ENCODE results near the gene IMPA2.

IMPA2 gene

DNA sequence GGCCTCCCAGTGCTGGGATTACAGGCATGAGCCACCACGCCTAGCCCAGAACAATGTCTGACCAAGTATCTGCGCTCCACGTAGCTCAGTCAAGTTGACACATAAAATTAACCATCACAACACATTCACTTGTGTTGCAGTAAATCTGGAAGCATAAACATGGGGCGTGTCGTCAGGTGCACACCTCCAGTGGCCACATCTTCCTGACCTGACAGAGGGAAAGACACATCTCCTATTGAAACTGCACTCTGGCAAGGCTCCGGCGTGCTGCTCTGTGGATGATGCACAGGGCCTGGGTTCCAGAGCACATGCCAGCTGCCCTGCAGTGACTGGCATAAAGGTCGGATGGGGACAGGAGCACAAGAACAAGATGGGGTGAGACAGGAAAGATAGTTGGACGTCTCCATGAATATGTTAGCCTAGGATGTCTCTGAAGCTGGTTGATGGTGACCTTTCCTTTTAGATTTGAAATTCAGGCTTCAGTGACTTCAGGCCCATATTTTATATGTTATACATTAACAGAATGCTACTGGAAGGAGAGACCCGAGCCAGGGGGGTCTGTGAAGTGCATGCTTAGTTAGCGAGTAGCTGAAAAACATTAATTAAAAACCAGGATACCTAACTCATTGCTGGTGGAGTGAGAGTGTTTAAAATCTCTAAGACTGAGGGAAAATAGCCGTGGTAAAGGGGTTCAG is 10.9 kb downstream of the IMPA2 start:
- TF ChIP-seq CTCF (IDR thresholded peaks at IDR 0.05; ENCODE audit: borderline replicate concordance, control extremely low read depth, extremely low read depth, insufficient read depth, missing control alignments): no peak
- DNase-seq (ENCODE audit: low spot score): no peak
- in situ Hi-C loops (cut with MboI; ENCODE audit: low sequenced_read_pairs, unreplicated experiment): no loop called here

- no peak for DNase-seq (ENCODE audit: low spot score)
- no peak for TF ChIP-seq CTCF (IDR thresholded peaks at IDR 0.05; ENCODE audit: borderline replicate concordance, control extremely low read depth, extremely low read depth, insufficient read depth, missing control alignments)
- in situ Hi-C loops (cut with MboI; ENCODE audit: low sequenced_read_pairs, unreplicated experiment): no loop called here
These were observed 12.1 kb downstream of the IMPA2 start for GRCh38 chr18:11993264-11993916.

DNA sequence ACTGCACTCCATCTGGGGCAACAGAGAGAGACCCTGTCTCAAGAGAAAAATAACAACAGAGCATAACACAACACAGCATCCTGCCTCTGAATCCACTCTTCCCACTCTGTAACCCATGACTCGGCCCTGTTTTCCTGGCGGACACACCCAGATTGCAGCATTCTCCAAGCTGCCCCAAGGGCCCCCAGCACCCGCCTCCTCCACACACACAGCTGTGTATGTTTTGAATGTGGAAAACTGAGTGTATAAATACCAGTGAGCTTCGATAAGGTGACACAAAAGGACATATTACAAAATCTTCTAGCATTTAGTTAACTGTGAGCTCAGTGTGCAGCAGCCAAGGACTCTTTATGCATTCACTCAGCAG is 13.0 kb downstream of the IMPA2 start:
- no peak for TF ChIP-seq CTCF (IDR thresholded peaks at IDR 0.05; ENCODE audit: borderline replicate concordance, control extremely low read depth, extremely low read depth, insufficient read depth, missing control alignments)
- DNase-seq (ENCODE audit: low spot score): no peak
- in situ Hi-C loops (cut with MboI; ENCODE audit: low sequenced_read_pairs, unreplicated experiment): no loop called here

DNA sequence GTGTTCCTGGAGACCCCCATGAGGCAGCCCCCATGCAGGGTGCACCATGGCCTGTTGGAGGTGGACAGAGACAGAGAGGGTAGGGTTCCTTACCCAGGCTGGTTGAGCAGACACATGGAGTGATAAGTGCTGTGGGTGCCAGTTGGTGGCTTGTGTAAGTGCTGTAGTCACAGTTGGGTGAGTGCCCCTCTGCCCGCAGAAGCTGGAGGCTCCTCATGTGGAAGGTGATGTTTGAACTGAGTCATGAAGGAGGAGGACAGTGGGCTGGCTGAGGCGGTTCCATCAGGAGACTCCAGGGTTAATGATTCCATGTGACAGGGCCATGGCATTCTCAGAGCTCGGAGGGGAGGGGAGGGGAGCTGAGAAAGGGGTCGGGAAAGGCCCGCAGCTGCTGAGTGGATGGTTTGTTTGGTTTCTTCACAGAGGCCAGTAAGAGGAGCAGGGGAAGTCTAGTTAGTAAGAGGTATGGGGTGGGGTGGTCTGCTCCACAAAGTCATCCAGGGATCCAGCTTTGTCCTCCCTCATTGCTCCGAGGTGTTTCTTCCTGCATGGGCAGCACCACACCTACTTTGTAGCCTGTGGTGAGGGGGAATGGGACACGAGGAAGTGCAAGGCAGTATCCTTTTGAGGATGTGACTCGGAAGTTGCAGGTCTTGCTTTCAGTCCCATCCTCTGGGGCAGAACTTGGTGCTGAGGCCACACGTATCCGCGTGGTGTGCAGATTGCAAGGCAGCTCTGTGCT is 13.6 kb downstream of the IMPA2 start:
- in situ Hi-C loops (cut with MboI; ENCODE audit: low sequenced_read_pairs, unreplicated experiment): no loop called here
- no peak for TF ChIP-seq CTCF (IDR thresholded peaks at IDR 0.05; ENCODE audit: borderline replicate concordance, control extremely low read depth, extremely low read depth, insufficient read depth, missing control alignments)
- no peak for DNase-seq (ENCODE audit: low spot score)

DNA sequence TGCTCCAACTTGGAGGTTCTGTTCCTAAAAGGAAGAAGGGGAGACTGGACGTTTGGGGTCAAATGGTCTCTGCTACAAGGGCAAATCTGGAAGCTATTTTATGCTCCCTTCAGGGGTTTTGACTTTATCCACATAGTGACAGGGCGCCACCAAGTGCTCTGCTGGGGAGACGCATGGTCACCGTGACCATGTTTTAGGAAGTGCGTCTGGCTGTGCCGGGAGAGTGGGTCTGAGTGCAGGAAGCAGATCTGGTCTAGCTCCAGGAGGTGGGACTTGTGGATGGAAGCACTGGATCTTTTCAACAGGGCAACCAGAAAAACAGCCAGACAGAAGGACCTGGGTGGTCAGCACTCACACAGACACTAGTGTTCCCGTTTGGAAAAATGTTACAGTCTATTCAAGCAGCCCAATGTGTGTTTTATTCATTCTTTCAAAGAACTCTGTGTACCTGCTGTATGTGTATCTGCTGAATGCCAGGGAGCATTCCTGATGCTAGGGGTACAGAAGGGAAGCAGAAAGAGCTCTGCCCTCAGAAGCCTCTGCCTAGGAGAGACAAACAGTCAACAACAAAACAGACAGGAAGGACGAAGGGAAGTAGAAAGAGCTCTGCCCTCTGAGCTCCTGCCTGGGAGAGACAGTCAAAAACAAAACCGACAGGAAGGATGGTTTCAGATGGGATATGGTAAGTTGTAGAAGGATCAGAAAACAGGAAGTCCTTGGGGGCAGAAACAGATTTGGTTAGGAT is 14.3 kb downstream of the IMPA2 start:
- TF ChIP-seq CTCF (IDR thresholded peaks at IDR 0.05; ENCODE audit: borderline replicate concordance, control extremely low read depth, extremely low read depth, insufficient read depth, missing control alignments): peak; percentile 80
- DNase-seq (ENCODE audit: low spot score): peak; percentile 84
- in situ Hi-C loops (cut with MboI; ENCODE audit: low sequenced_read_pairs, unreplicated experiment): no loop called here

DNA sequence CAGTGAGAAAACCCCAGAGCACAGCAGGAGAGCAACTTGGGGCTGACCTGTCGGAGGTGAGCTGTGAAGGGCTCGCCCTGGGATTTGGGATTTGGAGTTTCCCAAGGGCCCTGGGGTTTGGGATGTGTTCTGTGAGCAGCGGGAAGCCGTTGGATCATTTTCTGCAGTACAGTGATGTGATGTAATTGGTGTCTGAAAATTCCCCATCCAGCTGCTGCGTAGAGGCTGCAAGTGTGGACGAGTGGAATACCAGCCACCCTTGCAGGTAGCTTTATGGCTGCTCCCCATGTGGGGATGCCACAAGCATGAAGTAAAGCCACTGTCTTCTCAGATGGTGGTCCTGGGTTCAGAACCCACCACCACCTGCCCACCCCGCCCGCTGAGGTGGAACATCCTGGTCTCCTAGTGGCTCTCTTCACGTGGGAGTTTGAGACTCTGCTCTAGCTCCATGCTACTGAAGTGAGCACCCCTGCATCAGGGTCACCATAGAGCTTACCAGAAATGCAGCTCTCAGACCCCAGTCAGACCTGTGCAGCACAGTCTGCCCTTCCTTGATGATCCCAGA is 15.0 kb downstream of the IMPA2 start:
- no peak for TF ChIP-seq CTCF (IDR thresholded peaks at IDR 0.05; ENCODE audit: borderline replicate concordance, control extremely low read depth, extremely low read depth, insufficient read depth, missing control alignments)
- no peak for DNase-seq (ENCODE audit: low spot score)
- in situ Hi-C loops (cut with MboI; ENCODE audit: low sequenced_read_pairs, unreplicated experiment): no loop called here

Measured in GM13976 (cell line).